GM19372 (cell line): ENCODE measurements around the gene SEMA4A.
"Not testable (repeated sequence)": the region's sequence is repeated elsewhere in the genome, so short reads cannot be mapped to it uniquely, and the experiment has no call there.

ENCODE experiments used
- ATAC-seq: cut with Tn5 transposase; IDR thresholded peaks from one replicate; pipeline ENCODE4 v1.9.1; 2021; ENCODE audit warnings: mild to moderate bottlenecking, low read depth, moderate library complexity; ENCODE audit not compliant: unreplicated experiment

SEMA4A gene

DNA sequence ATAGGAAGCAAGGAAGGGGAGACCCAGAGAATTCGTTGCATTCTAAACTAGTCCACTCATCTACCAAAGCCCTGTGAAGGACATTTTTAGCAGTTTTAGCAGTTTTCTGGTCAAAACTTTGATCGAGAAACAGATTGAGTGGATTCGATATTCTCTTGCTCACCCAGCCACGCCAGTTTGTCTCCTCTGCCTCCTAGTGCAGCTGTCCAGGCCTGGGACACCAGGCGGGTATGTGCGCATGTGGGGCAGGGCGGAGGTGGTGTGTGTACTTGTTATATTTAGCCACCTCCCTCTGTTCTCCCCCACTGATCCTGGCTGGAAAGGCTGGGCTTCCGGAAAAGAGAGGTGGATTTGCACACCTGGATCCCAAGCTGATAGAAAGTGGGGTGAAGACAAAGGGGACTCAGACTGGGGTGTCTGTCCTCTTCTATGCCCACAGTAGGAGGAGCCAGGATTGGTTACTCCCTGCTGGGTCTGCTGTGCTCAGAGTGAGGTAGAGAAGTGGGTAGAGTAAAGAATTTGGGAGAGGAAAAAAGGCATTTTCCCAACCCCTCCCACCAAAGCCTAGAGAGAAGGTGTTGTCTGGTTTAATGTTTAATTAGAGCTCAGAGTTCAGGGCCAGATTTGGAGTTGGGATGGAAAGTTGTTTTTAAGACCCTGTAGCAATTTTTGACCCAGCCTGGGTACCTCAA lies 35.1 kb upstream of the SEMA4A start:
- ATAC-seq: no peak

DNA sequence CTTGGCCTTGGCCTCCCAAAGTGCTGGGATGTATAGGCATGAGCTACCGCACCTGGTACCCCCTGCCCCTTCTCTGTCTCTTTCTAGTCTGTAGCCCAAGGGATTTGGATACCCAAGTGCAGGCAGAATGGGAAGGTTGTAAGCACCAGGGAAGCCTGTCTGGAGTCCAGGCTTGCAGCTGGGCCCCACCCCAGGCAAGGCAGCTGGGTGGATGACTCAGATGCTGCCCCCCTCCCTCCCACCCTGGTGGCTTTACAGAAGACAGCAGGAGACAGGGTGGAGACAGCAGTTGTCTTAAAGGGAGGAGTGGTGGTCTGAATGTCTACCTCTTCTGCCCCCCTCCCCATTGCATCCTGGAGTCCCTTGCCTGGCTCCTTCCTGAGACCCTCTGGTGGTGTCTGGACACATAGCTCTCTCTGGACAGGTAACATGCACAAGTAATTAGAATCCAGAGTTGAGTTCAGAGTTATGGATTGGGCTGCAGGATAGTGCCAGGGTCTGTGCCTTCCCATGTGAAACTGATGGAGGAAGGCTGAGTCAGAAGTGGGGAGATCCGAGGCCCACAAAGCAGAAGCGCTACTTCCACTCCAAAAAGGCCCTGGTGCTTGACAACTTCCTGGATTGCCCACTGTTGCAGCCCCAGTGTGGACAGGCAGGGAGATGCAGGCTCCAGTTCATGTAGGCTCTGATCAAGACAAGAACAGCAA lies 33.7 kb upstream of the SEMA4A start:
- ATAC-seq: no peak

DNA sequence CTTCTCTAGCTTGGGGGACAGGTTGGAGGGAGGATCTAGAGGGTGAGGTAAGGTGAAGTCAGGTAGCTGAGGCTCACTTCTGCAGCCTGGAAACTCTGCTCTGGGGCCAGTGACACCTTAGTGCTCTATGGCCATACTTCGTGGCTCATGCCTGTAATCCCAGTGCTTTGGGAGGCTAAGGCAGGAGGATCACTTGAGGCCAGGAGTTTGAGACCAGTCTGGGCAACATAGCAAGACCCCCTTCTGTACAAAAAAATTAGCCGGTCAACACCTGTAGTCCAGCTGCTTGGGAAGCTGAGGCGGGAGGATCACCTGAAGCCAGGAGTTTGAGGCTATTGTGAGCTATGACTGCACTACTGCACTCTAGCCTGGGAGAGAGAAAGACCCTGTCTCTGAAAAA lies 33.1 kb upstream of the SEMA4A start:
- ATAC-seq: no peak

DNA sequence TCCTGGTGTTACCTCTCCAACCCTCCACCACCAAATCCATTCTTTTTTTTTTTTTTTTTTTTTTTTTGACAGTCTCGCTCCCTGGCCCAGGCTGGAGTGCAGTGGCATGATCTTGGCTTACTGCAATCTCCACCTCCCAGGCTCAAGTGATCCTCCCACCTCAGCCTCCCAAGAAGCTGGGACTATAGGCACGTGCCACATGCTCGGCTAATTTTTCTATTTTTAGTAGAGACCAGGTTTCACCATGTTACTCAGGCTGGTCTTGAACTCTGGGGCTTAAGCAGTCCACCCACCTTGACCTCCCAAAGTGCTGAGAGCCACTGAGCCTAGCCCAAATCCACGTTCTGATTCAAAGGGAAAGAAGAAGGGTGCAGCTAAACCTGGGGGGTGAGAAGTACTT lies 32.4 kb upstream of the SEMA4A start:
- not testable (repeated sequence) for ATAC-seq

DNA sequence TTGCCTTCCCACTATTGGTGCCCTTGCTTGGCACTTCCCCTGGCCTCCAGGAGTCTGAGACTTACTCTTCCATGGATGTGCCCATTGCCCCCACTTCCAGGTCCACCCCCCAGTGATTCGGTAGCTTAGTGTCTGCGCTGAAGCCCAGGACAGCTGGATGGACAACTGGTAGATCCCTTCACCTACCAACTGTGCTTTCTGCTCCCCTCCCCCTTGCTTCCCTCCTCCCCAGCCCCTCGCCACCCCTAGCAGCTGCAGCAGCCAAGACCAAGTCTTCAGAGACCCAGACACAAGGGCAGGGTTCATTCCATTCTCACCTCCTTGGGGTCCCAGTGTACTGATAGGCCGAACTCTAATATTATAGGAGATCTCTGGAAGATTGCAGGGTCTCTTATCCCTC lies 31.9 kb upstream of the SEMA4A start:
- ATAC-seq: no peak

DNA sequence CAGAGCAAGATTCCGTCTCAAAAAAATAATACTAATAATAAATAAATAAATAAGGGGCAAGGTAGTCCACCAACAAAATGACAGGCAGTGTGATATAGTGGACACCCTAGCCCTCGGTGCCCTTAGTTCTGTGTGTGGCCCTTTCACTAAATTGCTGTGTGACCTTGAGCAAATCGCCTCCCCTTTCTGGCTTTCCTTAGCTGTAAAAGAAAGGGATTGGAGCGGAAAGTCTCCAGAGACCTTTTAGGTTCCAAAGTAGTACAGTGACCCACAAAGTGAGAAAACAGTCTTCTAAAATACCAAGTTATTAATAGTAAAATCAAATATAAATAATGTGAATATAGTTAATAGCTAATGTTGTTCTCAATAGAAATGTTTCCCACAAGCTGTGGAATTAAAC lies 31.3 kb upstream of the SEMA4A start:
- ATAC-seq: no peak

DNA sequence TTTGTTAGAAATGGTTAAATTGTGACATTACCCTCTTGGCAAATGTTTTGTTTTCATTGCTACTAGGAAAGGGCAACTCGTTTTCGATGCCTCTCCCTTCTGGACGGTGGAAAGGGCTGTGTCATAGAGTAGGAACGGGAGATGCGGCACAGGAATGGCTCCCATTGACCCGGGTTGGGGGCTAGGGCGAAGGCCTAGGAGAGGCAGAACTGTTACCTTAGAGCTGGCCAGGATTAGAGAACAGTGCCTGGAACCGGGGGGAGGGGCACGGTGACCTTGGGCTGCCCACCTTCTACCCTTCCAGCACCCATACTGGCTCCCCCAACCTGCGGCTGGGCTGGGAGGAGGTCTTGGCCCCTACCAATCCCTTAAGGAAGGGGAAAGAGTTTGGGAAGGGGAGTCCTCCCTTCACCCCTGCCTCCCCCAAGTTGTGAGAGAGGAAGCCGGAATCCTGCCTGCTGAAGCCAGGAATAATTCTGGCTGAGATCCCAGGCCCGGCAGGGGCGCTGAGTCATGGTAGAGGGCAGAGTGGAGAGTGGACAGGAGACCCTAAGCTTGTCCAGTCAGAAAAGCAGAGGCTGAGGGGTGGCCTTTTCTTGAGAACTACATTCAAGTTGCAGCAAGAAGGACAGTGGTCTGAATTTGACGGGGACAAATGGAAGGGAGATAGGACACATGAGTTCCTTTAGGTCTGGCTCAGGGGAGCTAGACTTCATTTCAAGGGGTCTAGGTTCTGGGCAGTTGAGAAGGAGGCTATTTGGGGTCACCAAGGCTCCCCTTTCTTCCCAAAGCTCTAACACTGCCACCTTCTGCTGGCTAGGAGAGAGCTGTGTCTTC lies 30.6 kb upstream of the SEMA4A start:
- ATAC-seq: no peak

DNA sequence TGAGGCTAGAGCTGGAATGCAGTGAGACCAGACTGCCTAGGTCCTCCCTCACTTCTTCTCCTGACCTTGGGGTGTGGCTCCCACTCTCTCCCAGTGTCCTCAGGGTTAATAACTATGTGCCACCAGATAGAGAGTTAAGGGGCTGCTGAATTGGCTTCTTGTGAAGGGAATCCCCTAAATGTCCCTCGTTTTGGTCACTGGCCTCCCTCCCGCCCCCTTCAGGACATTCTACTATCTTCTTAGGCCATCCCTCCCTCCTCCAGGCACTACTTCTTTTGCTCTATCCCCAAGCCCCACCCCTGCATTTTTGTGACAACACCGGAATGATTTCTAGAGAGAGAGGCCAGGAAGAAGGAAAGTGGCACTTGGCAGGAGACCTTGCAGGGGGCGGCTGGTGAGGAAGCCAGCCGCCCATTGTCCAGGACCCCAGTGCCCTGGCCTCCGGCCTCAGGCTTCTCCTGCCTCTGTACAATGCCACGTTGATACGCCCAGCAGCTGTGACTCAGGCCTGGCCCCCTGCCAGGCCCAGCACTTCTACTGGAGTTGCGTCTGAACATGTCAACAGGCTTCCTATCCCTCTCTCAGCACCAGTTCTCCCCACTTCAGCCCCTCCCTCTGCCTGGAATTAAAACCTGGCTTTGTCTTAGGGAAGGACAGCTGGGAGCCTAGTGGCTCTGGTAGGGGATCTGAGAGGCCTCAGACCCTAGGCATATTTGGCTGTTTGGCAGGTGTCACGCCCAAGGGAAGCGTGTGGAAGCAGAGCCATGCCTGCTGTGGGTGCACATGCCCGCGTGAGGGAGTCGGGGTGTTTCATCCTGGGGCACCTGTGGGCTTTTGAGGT lies 29.8 kb upstream of the SEMA4A start:
- ATAC-seq: no peak

DNA sequence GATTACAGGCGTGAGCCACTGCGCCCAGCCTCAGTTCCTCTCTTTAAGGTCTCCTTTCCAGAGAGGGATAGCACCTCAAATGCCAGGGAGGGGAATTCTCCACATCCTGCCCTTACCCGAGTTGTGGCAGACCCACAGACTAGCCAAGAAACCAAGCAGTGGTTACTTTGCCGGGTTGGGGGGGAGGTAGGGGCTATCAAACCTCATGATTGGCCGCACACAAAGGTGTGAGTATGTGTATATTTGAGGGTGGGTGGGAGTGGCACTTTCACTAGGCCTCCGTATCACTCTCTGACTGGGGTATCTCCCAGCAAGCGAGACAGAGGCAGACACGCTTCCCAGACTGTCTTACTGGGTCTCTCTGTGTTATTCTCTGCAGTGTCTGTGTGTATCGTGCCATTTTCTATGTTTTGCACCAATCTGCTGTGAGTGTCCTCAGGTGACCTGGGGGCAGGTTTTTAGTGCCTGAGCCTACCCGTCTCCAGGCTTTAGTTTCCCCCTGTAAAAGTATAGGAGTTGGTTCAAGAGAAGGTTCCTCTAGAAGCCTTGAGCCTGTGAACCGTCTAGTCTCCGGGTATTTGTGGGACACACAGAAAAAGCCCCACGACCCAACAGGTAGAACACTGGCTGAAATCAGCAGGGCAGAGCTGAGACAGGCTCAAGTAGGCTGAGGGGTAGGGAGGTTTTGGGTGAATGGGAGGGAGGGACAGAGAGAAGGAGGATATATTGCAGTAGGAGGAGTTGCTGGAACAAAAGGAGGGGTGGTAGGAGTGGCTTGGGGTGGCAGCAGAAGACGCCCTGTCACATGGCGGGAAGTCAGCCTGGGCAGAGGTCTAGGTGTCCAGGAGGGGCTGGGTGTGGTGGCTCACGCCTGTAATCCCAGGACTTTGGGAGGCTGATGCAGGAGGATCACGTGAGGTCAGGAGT lies 28.6 kb upstream of the SEMA4A start:
- no peak for ATAC-seq

DNA sequence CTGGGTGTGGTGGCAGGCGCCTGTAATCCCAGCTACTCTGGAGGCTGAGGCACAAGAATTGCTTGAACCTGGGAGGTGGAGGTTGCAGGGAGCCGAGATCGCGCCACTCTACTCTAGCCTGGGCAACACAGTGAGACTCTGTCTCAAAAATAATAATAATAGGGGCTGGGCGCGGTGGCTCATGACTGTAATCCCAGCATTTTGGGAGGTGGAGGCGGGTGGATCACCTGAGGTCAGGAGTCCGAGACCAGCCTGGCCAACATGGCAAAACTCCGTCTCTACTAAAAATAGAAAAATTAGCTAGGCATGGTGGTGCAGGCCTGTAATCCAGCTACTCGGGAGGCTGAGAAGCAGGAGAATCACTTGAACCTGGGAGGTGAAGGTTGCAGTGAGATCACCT lies 27.8 kb upstream of the SEMA4A start:
- not testable (repeated sequence) for ATAC-seq

DNA sequence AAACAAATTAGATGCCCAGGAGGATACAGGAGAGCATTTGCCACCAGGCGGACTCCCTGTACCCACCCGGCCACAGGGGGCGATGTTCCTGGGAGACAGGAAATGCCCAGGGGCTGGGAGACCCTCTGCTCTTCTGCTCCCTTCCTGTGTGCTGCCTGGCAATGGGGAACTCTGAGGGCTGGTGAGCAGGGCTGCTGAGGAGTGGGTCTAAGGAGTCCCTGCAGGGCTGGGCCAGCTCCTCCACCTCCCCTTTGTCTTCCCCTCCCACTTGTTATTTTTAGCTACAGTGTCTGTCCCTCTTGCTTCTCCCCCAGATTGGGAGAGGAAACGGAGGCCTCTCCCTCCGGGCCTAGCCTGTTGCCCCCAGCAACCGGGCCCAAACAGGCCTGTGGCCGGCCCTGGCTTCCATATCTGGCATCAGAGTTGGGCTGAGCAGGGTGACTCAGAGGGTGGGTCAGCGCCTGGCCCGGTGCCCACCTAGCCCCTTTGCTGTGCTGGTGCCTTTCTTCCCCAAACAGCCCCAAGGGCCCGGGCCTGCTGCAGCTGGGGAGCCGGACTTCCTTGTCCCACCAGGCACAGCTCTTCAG lies 27.2 kb upstream of the SEMA4A start:
- ATAC-seq: no peak

DNA sequence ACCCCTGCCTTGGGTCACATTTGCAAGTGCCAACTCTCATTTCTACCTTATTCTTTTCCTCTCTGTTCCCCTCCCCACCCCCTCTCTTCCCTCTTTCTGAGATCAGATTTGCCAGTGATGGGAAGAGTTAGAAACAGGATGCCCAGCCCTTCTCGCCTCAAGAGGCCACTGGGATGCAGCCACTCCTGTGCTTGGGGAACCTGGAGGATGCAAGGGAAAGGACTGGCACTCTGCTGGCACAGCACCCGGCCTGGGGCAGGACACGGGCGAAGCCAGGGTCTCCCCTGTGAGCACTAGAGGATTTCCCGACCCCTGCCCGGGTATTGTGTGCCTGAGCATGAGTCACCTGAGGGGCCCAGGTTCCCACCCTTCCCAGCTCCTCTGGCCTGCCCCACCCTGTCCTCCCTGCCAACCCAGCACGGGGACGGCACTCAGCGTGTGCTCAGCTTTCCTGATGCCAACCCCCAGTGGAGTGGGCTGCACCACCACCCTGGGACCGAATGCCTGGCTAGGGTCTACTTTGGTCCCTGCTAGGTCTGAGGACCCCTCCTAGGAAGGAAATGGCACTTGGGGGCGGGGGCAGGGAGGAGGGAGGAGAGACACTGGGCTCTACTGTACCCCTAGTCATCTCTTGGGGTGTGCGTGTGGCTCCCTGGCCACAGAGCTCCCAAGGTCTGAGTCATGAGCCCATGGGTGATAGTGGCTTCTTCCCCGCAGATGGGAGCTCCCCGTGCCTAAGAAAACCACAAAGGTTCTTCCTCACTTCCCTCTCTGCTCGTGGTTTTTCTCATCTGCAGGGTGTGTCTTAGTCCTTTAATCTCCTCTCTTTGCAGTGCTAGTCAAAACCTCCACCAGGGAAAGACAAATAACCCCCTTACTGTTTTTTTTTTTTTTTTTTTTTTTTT lies 26.5 kb upstream of the SEMA4A start:
- no peak for ATAC-seq

DNA sequence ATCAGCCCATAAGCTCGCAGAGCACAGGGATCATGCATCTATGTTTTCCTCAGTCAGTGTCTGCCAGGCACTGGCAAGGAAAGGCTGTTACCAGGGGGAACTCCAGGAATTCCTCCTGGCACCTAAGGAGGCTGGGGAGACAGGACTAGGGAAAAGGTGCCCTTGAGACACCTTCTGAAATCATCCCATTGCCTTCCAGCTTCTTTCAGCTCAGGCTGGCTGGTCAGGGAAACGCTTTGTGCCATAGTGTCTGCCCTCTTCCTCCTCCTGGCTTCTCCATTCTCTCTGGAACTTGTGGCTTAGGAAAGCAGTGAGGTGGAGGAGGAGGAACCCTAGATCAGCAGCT lies 25.1 kb upstream of the SEMA4A start:
- no peak for ATAC-seq

DNA sequence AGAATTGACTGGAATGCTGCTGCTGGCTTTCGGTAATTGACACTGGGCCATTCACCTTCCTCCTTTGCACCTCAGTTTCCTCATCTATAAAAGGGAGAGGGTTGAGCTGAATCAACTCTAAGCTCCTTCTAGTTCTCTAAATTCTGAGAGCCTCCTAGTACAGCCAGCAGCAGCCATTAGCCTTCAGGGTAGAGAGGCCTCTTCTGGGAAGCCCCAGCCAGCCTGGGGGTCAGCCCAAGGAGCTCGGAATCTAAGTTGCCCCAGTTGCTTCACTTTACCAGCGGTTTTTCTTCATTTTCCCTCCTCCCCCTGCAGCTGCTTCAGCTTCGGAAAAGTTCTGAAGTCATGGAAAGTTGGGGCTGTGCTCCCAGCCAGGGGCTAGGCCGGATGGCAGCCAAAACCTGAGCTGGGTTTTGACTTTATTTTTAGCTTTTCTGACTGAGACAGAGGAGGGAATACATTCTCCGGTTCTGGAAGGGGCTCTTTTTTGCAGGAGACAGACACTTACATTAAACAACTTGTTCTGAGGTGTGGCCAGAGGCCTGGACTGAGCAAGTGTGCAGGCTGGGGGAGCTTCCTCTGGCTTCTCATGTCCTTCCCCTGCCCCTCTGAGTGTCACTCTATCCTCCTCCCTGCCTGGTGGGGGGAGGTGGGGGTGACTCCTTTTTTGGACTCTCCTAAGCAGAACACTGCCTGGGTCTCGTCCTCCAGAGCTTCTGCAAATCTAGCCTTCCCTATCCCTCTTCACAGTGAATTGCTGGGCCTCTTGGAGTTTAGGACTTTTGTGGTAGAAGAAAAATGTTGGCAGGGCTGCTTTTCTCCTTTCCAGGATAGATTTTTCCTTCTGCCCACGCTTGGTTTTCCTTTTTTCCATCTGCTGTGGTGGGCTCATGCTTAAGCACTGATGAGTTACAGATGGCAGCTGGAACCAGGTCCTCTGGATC lies 24.5 kb upstream of the SEMA4A start:
- no peak for ATAC-seq

DNA sequence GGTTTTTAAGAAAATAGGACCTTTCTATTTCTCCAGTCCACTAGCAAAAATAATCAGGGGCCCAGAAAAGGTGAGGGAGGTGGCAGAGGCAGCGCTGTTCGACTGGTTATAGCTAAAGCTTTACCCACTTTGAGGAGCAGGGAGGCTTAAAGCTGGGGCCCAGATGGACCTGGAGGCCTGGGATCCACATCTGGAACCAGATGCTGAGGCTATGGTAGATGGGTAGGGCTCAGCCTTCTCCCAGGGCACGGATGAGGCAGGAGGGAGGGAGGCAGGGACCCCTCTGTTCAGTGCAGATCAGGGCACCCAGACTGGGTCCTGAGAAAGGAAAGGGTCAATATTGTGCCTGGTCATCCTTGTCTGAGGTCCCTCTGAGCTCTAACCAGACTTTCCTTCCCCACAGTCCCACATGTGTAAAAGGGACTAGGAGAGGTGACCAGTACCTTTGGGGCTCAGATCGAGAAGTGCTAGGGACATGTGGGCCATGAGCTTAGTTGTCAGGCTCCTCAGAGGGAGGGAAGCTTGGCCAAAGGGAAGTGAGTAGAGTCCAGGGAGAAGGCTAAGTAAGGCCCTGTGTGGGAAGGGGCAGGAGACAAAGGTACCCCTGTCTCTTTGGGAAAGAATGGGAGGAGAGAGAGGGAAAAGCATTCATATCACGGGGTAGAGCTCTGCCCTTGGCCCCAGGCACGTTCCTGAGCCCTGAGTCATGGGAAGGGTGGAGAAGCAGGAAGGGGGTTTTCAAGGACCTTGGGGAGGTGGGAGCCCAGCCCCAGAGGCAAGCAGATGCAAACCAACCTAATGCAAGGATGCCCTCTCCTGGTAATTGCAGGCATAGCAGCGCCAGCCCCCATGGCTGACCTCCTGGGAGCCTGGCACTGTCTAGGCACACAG lies 23.5 kb upstream of the SEMA4A start:
- ATAC-seq: no peak

DNA sequence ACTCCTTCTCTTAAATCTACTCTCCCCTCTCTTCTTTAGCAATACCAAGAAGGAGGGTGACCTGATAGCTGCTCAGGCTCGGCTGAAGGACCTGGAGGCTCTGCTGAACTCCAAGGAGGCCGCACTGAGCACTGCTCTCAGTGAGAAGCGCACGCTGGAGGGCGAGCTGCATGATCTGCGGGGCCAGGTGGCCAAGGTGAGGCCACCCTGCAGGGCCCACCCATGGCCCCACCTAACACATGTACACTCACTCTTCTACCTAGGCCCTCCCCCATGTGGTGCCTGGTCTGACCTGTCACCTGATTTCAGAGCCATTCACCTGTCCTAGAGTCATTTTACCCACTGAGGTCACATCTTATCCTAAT lies 22.8 kb upstream of the SEMA4A start:
- ATAC-seq: no peak
